GM18868 (cell line): ENCODE results near the gene MS4A10.
"Not testable (repeated sequence)": the region's sequence is repeated elsewhere in the genome, so short reads cannot be mapped to it uniquely, and the experiment has no call there.

Experiments
- ATAC-seq: cut with Tn5 transposase; IDR thresholded peaks from one replicate; pipeline ENCODE4 v1.9.1; 2021; ENCODE audit warnings: mild to moderate bottlenecking, moderate library complexity; ENCODE audit not compliant: unreplicated experiment

Gene MS4A10

GRCh38 chr11:60785136-60785535 is at the start of gene MS4A10:
MS4A10 (plus strand) TSS chr11:60785333; CDS start chr11:60790336, 5,003 bp downstream.
- no peak for ATAC-seq

- ATAC-seq = no peak
Observed at GRCh38 chr11:60739114-60739513, 46.0 kb upstream of the MS4A10 start.

GRCh38 chr11:60740573-60740972 is 44.6 kb upstream of the MS4A10 start:
- no peak for ATAC-seq

- no peak for ATAC-seq
Observed at GRCh38 chr11:60741421-60741820, 43.7 kb upstream of the MS4A10 start.

- no peak for ATAC-seq
Observed at GRCh38 chr11:60743058-60743457, 42.1 kb upstream of the MS4A10 start.

- no peak for ATAC-seq
Observed at GRCh38 chr11:60744114-60744513, 41.0 kb upstream of the MS4A10 start.

- no peak for ATAC-seq
Observed at GRCh38 chr11:60747359-60747873, 37.7 kb upstream of the MS4A10 start.

GRCh38 chr11:60748225-60748624 is 36.9 kb upstream of the MS4A10 start:
- ATAC-seq = no peak

- no peak for ATAC-seq
Observed at GRCh38 chr11:60748821-60749220, 36.3 kb upstream of the MS4A10 start.

GRCh38 chr11:60750911-60751310 is 34.2 kb upstream of the MS4A10 start:
- ATAC-seq = no peak

GRCh38 chr11:60753309-60753708 is 31.8 kb upstream of the MS4A10 start:
- no peak for ATAC-seq

- no peak for ATAC-seq
Observed at GRCh38 chr11:60754887-60755286, 30.2 kb upstream of the MS4A10 start.

- no peak for ATAC-seq
Observed at GRCh38 chr11:60756307-60757032, 28.7 kb upstream of the MS4A10 start, which contains the start of gene MS4A15. MS4A15 (plus strand) TSS chr11:60756867; CDS start chr11:60763734, 6,867 bp downstream.

- ATAC-seq = no peak
Observed at GRCh38 chr11:60757231-60757800, 27.8 kb upstream of the MS4A10 start.

- ATAC-seq = not testable (repeated sequence)
Observed at GRCh38 chr11:60758671-60759070, 26.5 kb upstream of the MS4A10 start.

- ATAC-seq = not testable (repeated sequence)
Observed at GRCh38 chr11:60759438-60760225, 25.5 kb upstream of the MS4A10 start.

- peak; percentile 35 for ATAC-seq
Observed at GRCh38 chr11:60761436-60762190, 23.5 kb upstream of the MS4A10 start.

- peak; percentile 71 for ATAC-seq
Observed at GRCh38 chr11:60762851-60763691, 22.1 kb upstream of the MS4A10 start.

- ATAC-seq = peak; percentile 33
Observed at GRCh38 chr11:60763692-60764369, 21.3 kb upstream of the MS4A10 start.
